HepG2 (cell line): ENCODE measurements around the gene RNASE13. TPM values are rescaled to one million over a fixed set of nuclear protein-coding genes. Genes with fewer than 3 reads are reported as not detected.
A peak's percentile ranks its signal among the peaks of the same experiment; 100 is the strongest.

Experiments used
- ATF7-NPFF ChIP-seq: sonication (generic); formaldehyde crosslinking; IDR thresholded peaks from 2 replicates; pipeline ENCODE4 v1.8.1; 2023; ENCODE audit warnings: mild to moderate bottlenecking, low read depth, missing genetic modification reagents, moderate library complexity
- GLMP ChIP-seq: sonication (generic); formaldehyde crosslinking; IDR thresholded peaks from 2 replicates; pipeline ENCODE4 v1.9.0; 2021; ENCODE audit warnings: missing genetic modification reagents, mild to moderate bottlenecking, borderline replicate concordance
- HMGXB4 ChIP-seq, 2 experiments: sonication (generic) in 1 of 2; formaldehyde crosslinking in 1 of 2; IDR thresholded peaks; 2 replicates each; pipeline versions ENCODE4 v1.4.0 to v1.6.1; 2018 to 2020; ENCODE audit warnings: missing genetic modification reagents in 2 of 2, borderline replicate concordance in 1 of 2, low read depth in 1 of 2, mild to moderate bottlenecking in 1 of 2, missing biosample characterization in 1 of 2
- HOXA5 ChIP-seq: sonication (generic); formaldehyde crosslinking; IDR thresholded peaks from 2 replicates; pipeline ENCODE4 v1.4.0; 2020; ENCODE audit warnings: missing genetic modification reagents
- KLF6 ChIP-seq: IDR thresholded peaks from 2 replicates; pipeline ENCODE4 v1.8.0; 2016; ENCODE audit warnings: missing biosample characterization, missing genetic modification reagents
- MTF2 ChIP-seq: sonication (generic); formaldehyde crosslinking; IDR thresholded peaks from 2 replicates; pipeline ENCODE4 v1.5.0; 2020; ENCODE audit warnings: missing genetic modification reagents, borderline replicate concordance
- NR1H2 ChIP-seq: sonication (generic); formaldehyde crosslinking; IDR thresholded peaks from 2 replicates; pipeline ENCODE4 v1.8.1; 2022; ENCODE audit warnings: low read depth, missing genetic modification reagents, borderline replicate concordance
- PBX2 ChIP-seq: IDR thresholded peaks from 2 replicates; pipeline ENCODE4 v1.6.1; 2016; ENCODE audit warnings: control low read depth
- PCBP1 ChIP-seq: fragments of 200-400 bp; formaldehyde crosslinking; IDR thresholded peaks from 2 replicates; pipeline ENCODE4 v1.6.1; 2017; ENCODE audit warnings: mild to moderate bottlenecking, low read depth, low read length, borderline replicate concordance
- PHF21A ChIP-seq: sonication (generic); formaldehyde crosslinking; IDR thresholded peaks from 2 replicates; pipeline ENCODE4 v1.5.0; 2020; ENCODE audit warnings: mild to moderate bottlenecking, missing genetic modification reagents
- PTBP1 ChIP-seq: fragments of 200-400 bp; formaldehyde crosslinking; IDR thresholded peaks from 2 replicates; pipeline ENCODE4 v1.6.1; 2018; ENCODE audit warnings: low read length, low read depth; ENCODE audit not compliant: poor library complexity, severe bottlenecking
- RAD21 ChIP-seq: fragments of 450-650 bp; formaldehyde crosslinking; IDR thresholded peaks from 2 replicates; pipeline ENCODE4 v1.5.0; 2020; ENCODE audit warnings: mild to moderate bottlenecking
- SOX13 ChIP-seq, 3 experiments: fragments of 450-650 bp in 1 of 3; sonication (generic) in 1 of 3; formaldehyde crosslinking in 1 of 3; IDR thresholded peaks in 2 of 3; conservative IDR thresholded peaks in 1 of 3; 2 replicates each; pipeline versions ENCODE4 v1.5.0 to v1.6.1; 2016 to 2020; ENCODE audit warnings: antibody characterized with exemption in 1 of 3, mild to moderate bottlenecking in 1 of 3, missing compliant biosample characterization in 1 of 3, missing genetic modification reagents in 1 of 3, moderate library complexity in 1 of 3
- SOX5 ChIP-seq: IDR thresholded peaks from 2 replicates; pipeline ENCODE4 v1.6.1; 2016; ENCODE audit warnings: borderline replicate concordance
- TOPORS ChIP-seq: sonication (generic); formaldehyde crosslinking; IDR thresholded peaks from 2 replicates; pipeline ENCODE4 v1.8.0; 2023; ENCODE audit warnings: mild to moderate bottlenecking, missing genetic modification reagents
- ZFP91 ChIP-seq: sonication (generic); formaldehyde crosslinking; IDR thresholded peaks from 2 replicates; pipeline ENCODE4 v1.9.0; 2022; ENCODE audit warnings: missing genetic modification reagents, mild to moderate bottlenecking, borderline replicate concordance
- ZKSCAN8 ChIP-seq: IDR thresholded peaks from 2 replicates; pipeline ENCODE4 v1.6.1; 2016; ENCODE audit warnings: borderline replicate concordance, missing genetic modification reagents, missing compliant biosample characterization
- ZNF672 ChIP-seq: sonication (generic); formaldehyde crosslinking; IDR thresholded peaks from 2 replicates; pipeline ENCODE4 v1.8.1; 2022; ENCODE audit warnings: missing genetic modification reagents
- ZNF883 ChIP-seq: sonication (generic); formaldehyde crosslinking; IDR thresholded peaks from 2 replicates; pipeline ENCODE4 v1.5.1; 2020; ENCODE audit warnings: mild to moderate bottlenecking, missing genetic modification reagents; ENCODE audit errors: not compliant biosample characterization
- polyA plus RNA-seq, 8 experiments: library from polyadenylated mRNA; depleted of rRNA in 3 of 8; stranded (reverse) in 7 of 8; unstranded in 1 of 8; fragments of >200 nt; fragmentation: Illumina TruSeq in 4 of 8; extraction: Trizol in 4 of 8; gene quantifications; 2 replicates each; pipeline versions ENCODE4 v1.2.1 to v1.2.3, GENCODE V29; 2011 to 2016; ENCODE audit warnings: low read depth in 4 of 8, missing spikeins in 1 of 8, mixed read lengths in 1 of 8; ENCODE audit not compliant: insufficient read depth in 1 of 8
- total RNA-seq, 5 experiments: library from RNA; depleted of rRNA; stranded (reverse); fragments of >200 nt; fragmentation: Illumina TruSeq; extraction: Trizol; gene quantifications; 2 replicates each; pipeline ENCODE4 v1.2.3, GENCODE V29; 2016; ENCODE audit warnings: low read depth in 1 of 5
- TF ChIP-seq, protein P1 (sequence below): IDR thresholded peaks from 2 replicates; pipeline ENCODE4 v1.6.1; 2018; ENCODE audit warnings: missing genetic modification reagents

The RNASE13 gene
- total and polyA plus RNA-seq, 2 of the 13 experiments (the other 11 are each of a cell fraction or from before 2014, with no cell fraction given): 1.0 TPM; not detected in 1

GRCh38 chr14:21069388-21070082 is 34.9 kb upstream of the RNASE13 start (continued):
- TF ChIP-seq ZFP91 (CRISPR knock-in tag) (0 out of 2 replicates have a peak, but pooled peaks have one; percentile 20), SOX5 (CRISPR knock-in tag) (no peak), ZKSCAN8 (CRISPR knock-in tag) (no peak; the same call in 1 of the 2 replicates), ZNF883 (CRISPR knock-in tag) (no peak), SOX13 (IDR thresholded peaks at IDR 0.05) (no peak), SOX13 (CRISPR knock-in tag; conservative IDR thresholded peaks at IDR 0.05 in 1 of 2, IDR thresholded peaks at IDR 0.05 in 1 of 2) (peak in 1 of 2 experiments; percentile 9; a peak in 1 of 4 replicates), ATF7-NPFF (CRISPR knock-in tag) (no peak; the same call in 1 of the 2 replicates), PCBP1 (peak; percentile 59; the same call in 1 of the 2 replicates), KLF6 (CRISPR knock-in tag) (0 out of 2 replicates have a peak, but pooled peaks have one; percentile 9), ZNF672 (CRISPR knock-in tag) (0 out of 2 replicates have a peak, but pooled peaks have one; percentile 26), TOPORS (0 out of 2 replicates have a peak, but pooled peaks have one; percentile 31), GLMP (CRISPR knock-in tag) (no peak), HMGXB4 (CRISPR knock-in tag; IDR thresholded peaks at IDR 0.05; ENCODE audit: borderline replicate concordance in 1 of 2, low read depth in 1 of 2) (peak in 1 of 2 experiments; percentile 55; a peak in 2 of 4 replicates), NR1H2 (CRISPR knock-in tag) (no peak), PHF21A (peak; percentile 77), HOXA5 (CRISPR knock-in tag) (0 out of 2 replicates have a peak, but pooled peaks have one; percentile 24), MTF2 (CRISPR knock-in tag) (peak; percentile 40; the same call in 1 of the 2 replicates), RAD21 (CRISPR knock-in tag) (no peak), PTBP1 (peak; percentile 69), PBX2 (CRISPR knock-in tag) (no peak; the same call in 1 of the 2 replicates)
- TF ChIP-seq, protein P1, sequence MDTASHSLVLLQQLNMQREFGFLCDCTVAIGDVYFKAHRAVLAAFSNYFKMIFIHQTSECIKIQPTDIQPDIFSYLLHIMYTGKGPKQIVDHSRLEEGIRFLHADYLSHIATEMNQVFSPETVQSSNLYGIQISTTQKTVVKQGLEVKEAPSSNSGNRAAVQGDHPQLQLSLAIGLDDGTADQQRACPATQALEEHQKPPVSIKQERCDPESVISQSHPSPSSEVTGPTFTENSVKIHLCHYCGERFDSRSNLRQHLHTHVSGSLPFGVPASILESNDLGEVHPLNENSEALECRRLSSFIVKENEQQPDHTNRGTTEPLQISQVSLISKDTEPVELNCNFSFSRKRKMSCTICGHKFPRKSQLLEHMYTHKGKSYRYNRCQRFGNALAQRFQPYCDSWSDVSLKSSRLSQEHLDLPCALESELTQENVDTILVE: peak; percentile 77; the same call in 1 of the 2 replicates
